ENCODE results near the gene NTRK3.

GRCh38 chr15:88238618-88239430 lies 17.7 kb downstream of the NTRK3 start:
- TF ChIP-seq, protein P1, sequence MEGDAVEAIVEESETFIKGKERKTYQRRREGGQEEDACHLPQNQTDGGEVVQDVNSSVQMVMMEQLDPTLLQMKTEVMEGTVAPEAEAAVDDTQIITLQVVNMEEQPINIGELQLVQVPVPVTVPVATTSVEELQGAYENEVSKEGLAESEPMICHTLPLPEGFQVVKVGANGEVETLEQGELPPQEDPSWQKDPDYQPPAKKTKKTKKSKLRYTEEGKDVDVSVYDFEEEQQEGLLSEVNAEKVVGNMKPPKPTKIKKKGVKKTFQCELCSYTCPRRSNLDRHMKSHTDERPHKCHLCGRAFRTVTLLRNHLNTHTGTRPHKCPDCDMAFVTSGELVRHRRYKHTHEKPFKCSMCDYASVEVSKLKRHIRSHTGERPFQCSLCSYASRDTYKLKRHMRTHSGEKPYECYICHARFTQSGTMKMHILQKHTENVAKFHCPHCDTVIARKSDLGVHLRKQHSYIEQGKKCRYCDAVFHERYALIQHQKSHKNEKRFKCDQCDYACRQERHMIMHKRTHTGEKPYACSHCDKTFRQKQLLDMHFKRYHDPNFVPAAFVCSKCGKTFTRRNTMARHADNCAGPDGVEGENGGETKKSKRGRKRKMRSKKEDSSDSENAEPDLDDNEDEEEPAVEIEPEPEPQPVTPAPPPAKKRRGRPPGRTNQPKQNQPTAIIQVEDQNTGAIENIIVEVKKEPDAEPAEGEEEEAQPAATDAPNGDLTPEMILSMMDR (IDR thresholded peaks at IDR 0.05; ENCODE audit: borderline replicate concordance, extremely low read depth, low read length, poor library complexity, severe bottlenecking), result no peak
- TF ChIP-seq EZH2 (IDR thresholded peaks at IDR 0.05; ENCODE audit: borderline replicate concordance, low read depth, low read length, severe bottlenecking), result no peak
